ENCODE measurements around the gene RTL9.

The RTL9 gene

GRCh38 chrX:110407910-110408545 lies 49.4 kb downstream of the RTL9 start:
- peak; percentile 19 for DNase-seq
